WERI-Rb-1 (cell line): Measurements from ENCODE around the gene TLE2.
"Not testable (repeated sequence)": the region's sequence is repeated elsewhere in the genome, so short reads cannot be mapped to it uniquely, and the experiment has no call there.

Source experiments
- DNase-seq: peaks from one replicate; pipeline ENCODE4 v3.0.0-alpha.2; 2020
- H3K27ac ChIP-seq: fragments of 250-450 bp; sonication (Bioruptor Pico); 2 replicates; pipeline ENCODE4 v1.5.1; 2020; ENCODE audit warnings: mild to moderate bottlenecking, moderate library complexity
- H3K27me3 ChIP-seq: fragments of 250-450 bp; sonication (Bioruptor Pico); 2 replicates; pipeline ENCODE4 v1.5.1; 2021; ENCODE audit warnings: mild to moderate bottlenecking, low read depth, moderate library complexity; ENCODE audit not compliant: insufficient read depth, severe bottlenecking
- H3K36me3 ChIP-seq: fragments of 250-450 bp; sonication (Bioruptor Pico); 2 replicates; pipeline ENCODE4 v1.5.1; 2020; ENCODE audit warnings: mild to moderate bottlenecking, moderate library complexity
- H3K4me3 ChIP-seq: 2 replicates; pipeline ENCODE4 v1.5.1; 2011; ENCODE audit warnings: low read depth, mild to moderate bottlenecking, control low read depth, low read length
- H3K9me3 ChIP-seq: fragments of 250-450 bp; sonication (Bioruptor Pico); 2 replicates; pipeline ENCODE4 v1.5.1; 2021; ENCODE audit warnings: mild to moderate bottlenecking, moderate library complexity; ENCODE audit not compliant: severe bottlenecking
- CTCF ChIP-seq: IDR thresholded peaks from 2 replicates; pipeline ENCODE4 v1.5.1; 2011; ENCODE audit warnings: low read depth, mild to moderate bottlenecking, control low read depth, inconsistent platforms, low read length

Gene TLE2

GRCh38 chr19:3012621-3013262 lies 16.3 kb downstream of the TLE2 start:
- H3K27ac ChIP-seq, result no peak overlapping the region
- H3K4me3 ChIP-seq, result no peak overlapping the region
- H3K9me3 ChIP-seq, result no peaks in the 10 kb centered on the region
- no peak for TF ChIP-seq CTCF
- DNase-seq, result no peak
- H3K36me3 ChIP-seq, result peaks cover 21% of the 10 kb centered on the region
- no peaks in the 10 kb centered on the region for H3K27me3 ChIP-seq

- not testable (repeated sequence) for H3K4me3 ChIP-seq, H3K27ac ChIP-seq, H3K27me3 ChIP-seq, H3K9me3 ChIP-seq, DNase-seq
- peaks cover 26% of the 10 kb centered on the region for H3K36me3 ChIP-seq
Observed at GRCh38 chr19:3012059-3012458, 17.0 kb downstream of the TLE2 start.

GRCh38 chr19:3010871-3011270 lies 18.2 kb downstream of the TLE2 start:
- TF ChIP-seq CTCF, result no peak
- H3K27me3 ChIP-seq, result no peaks in the 10 kb centered on the region
- no peak overlapping the region for H3K27ac ChIP-seq

GRCh38 chr19:3008994-3009393 lies 20.1 kb downstream of the TLE2 start:
- Histone ChIP-seq H3K4me3 (no peak overlapping the region), H3K9me3 (no peaks in the 10 kb centered on the region), H3K27ac (no peak overlapping the region), H3K36me3 (peaks cover 24% of the 10 kb centered on the region), H3K27me3 (no peaks in the 10 kb centered on the region)
- no peak for DNase-seq
- no peak for TF ChIP-seq CTCF

More at GRCh38 chr19:3010871-3011270, 18.2 kb downstream of the TLE2 start:
- H3K4me3 ChIP-seq, result no peak overlapping the region
- H3K9me3 ChIP-seq, result no peaks in the 10 kb centered on the region
- peaks cover 30% of the 10 kb centered on the region for H3K36me3 ChIP-seq
- DNase-seq, result no peak

- H3K4me3 ChIP-seq, result no peak overlapping the region
- H3K36me3 ChIP-seq, result peaks cover 24% of the 10 kb centered on the region
- H3K27me3 ChIP-seq, result no peaks in the 10 kb centered on the region
- no peaks in the 10 kb centered on the region for H3K9me3 ChIP-seq
- no peak for DNase-seq
- no peak overlapping the region for H3K27ac ChIP-seq
- TF ChIP-seq CTCF, result no peak
Observed at GRCh38 chr19:3007975-3008374, 21.1 kb downstream of the TLE2 start.

GRCh38 chr19:3006075-3006767 lies 22.9 kb downstream of the TLE2 start:
- Histone ChIP-seq H3K4me3 (no peak overlapping the region), H3K27me3 (no peaks in the 10 kb centered on the region), H3K9me3 (no peaks in the 10 kb centered on the region), H3K36me3 (peaks cover 32% of the 10 kb centered on the region), H3K27ac (no peak overlapping the region)
- TF ChIP-seq CTCF, result no peak
- peak; percentile 53 for DNase-seq
